HEK293 (cell line): Measurements from ENCODE around the gene UBE2D2.
A peak's percentile ranks its signal among the peaks of the same experiment; 100 is the strongest.
"Not testable (repeated sequence)": the region's sequence is repeated elsewhere in the genome, so short reads cannot be mapped to it uniquely, and the experiment has no call there.

Source experiments
- CTCF ChIA-PET: fragments of 350-600 bp; formaldehyde crosslinking; extraction: SDS; loops from one replicate; lab custom pipeline; 2021; ENCODE audit warnings: antibody characterized with exemption; lab: Yijun Ruan, JAX
- POLR2A ChIA-PET: fragments of 300-600 bp; formaldehyde crosslinking; extraction: SDS; loops from one replicate; lab custom pipeline; 2020; ENCODE audit warnings: antibody characterized with exemption, inconsistent platforms; lab: Yijun Ruan, JAX
- H3K27ac ChIP-seq: fragments of 200-500 bp; sonication (Bioruptor generic); 2 replicates; pipeline ENCODE4 v1.5.1; 2014; ENCODE audit warnings: low read depth, low read length, control low read depth, inconsistent platforms; ENCODE audit errors: extremely low read depth
- H3K36me3 ChIP-seq, 2 experiments: fragments of 200-500 bp in 1 of 2; sonication (Bioruptor generic) in 1 of 2; 1 replicate in 1 of 2; 2 replicates in 1 of 2; pipeline ENCODE4 v1.5.1; 2014 to 2017; ENCODE audit warnings: inconsistent platforms in 2 of 2, low read length in 2 of 2; ENCODE audit not compliant: control insufficient read depth in 2 of 2, insufficient read depth in 1 of 2
- H3K4me1 ChIP-seq: fragments of 200-500 bp; sonication (Bioruptor generic); 2 replicates; pipeline ENCODE4 v1.5.1; 2014; ENCODE audit warnings: mild to moderate bottlenecking, low read length, inconsistent platforms; ENCODE audit not compliant: control insufficient read depth, insufficient read depth
- H3K4me3 ChIP-seq: 2 replicates; pipeline ENCODE4 v1.5.1; 2011; ENCODE audit warnings: low read depth, mild to moderate bottlenecking, control low read depth, low read length, moderate library complexity
- H3K9me3 ChIP-seq: fragments of 200-500 bp; sonication (Bioruptor generic); 2 replicates; pipeline ENCODE4 v1.5.1; 2014; ENCODE audit warnings: low read depth, low read length, inconsistent platforms; ENCODE audit not compliant: control insufficient read depth, insufficient read depth
- PRDM1 ChIP-seq: fragments of 450-650 bp; formaldehyde crosslinking; IDR thresholded peaks from 2 replicates; pipeline ENCODE4; 2016; ENCODE audit warnings: missing biosample characterization, missing genetic modification characterization
- RBAK ChIP-seq: fragments of 450-650 bp; formaldehyde crosslinking; IDR thresholded peaks from 2 replicates; pipeline ENCODE4 v1.5.1; 2016; ENCODE audit warnings: missing biosample characterization, missing genetic modification characterization
- SP2 ChIP-seq: fragments of 450-650 bp; formaldehyde crosslinking; IDR thresholded peaks from 2 replicates; pipeline ENCODE4 v1.5.1; 2016; ENCODE audit warnings: missing biosample characterization, missing genetic modification characterization
- ZBTB11 ChIP-seq: fragments of 450-650 bp; formaldehyde crosslinking; conservative IDR thresholded peaks from 2 replicates; pipeline ENCODE4 v1.5.1; 2016; ENCODE audit warnings: low read depth, missing biosample characterization, missing genetic modification characterization
- ZNF121 ChIP-seq: fragments of 450-650 bp; formaldehyde crosslinking; IDR thresholded peaks from 2 replicates; pipeline ENCODE4 v1.5.1; 2016; ENCODE audit warnings: missing biosample characterization, missing genetic modification characterization
- ZNF132 ChIP-seq: fragments of 450-650 bp; formaldehyde crosslinking; IDR thresholded peaks from 2 replicates; pipeline ENCODE4 v1.5.1; 2017; ENCODE audit warnings: missing biosample characterization, missing genetic modification characterization, borderline replicate concordance
- ZNF221 ChIP-seq: fragments of 450-650 bp; formaldehyde crosslinking; IDR thresholded peaks from 2 replicates; pipeline ENCODE4 v1.5.1; 2017; ENCODE audit warnings: missing biosample characterization, missing genetic modification characterization, borderline replicate concordance
- ZNF248 ChIP-seq: fragments of 450-650 bp; formaldehyde crosslinking; IDR thresholded peaks from 2 replicates; pipeline ENCODE4 v1.5.1; 2017; ENCODE audit warnings: missing biosample characterization, missing genetic modification characterization
- ZNF341 ChIP-seq: fragments of 450-650 bp; formaldehyde crosslinking; IDR thresholded peaks from 2 replicates; pipeline ENCODE4; 2016; ENCODE audit warnings: low read depth, missing biosample characterization, missing genetic modification characterization
- ZNF362 ChIP-seq: fragments of 450-650 bp; formaldehyde crosslinking; IDR thresholded peaks from 2 replicates; pipeline ENCODE4 v1.5.1; 2016; ENCODE audit warnings: missing biosample characterization, missing genetic modification characterization
- ZNF366 ChIP-seq: fragments of 450-650 bp; formaldehyde crosslinking; conservative IDR thresholded peaks from 2 replicates; pipeline ENCODE4 v1.5.1; 2016; ENCODE audit warnings: missing biosample characterization, missing genetic modification characterization
- ZNF423 ChIP-seq: fragments of 450-650 bp; formaldehyde crosslinking; IDR thresholded peaks from 2 replicates; pipeline ENCODE4 v1.5.1; 2016; ENCODE audit warnings: missing biosample characterization, missing genetic modification characterization
- ZNF549 ChIP-seq: fragments of 450-650 bp; IDR thresholded peaks from 2 replicates; pipeline ENCODE4 v1.5.1; 2018; ENCODE audit warnings: missing biosample characterization, missing genetic modification characterization, mild to moderate bottlenecking, inconsistent platforms, moderate library complexity
- ZNF645 ChIP-seq: fragments of 450-650 bp; formaldehyde crosslinking; IDR thresholded peaks from 2 replicates; pipeline ENCODE4; 2016; ENCODE audit warnings: missing biosample characterization, missing genetic modification characterization

Gene UBE2D2

GRCh38 chr5:139611703-139612584, 50.8 kb downstream of the UBE2D2 start:
- no peak for TF ChIP-seq ZNF248 (tag by site-specific recombination)
- TF ChIP-seq ZNF645 (tag by site-specific recombination), result no peak
- 0 out of 2 replicates have a peak, but pooled peaks have one; percentile 24 for TF ChIP-seq ZNF423 (tag by site-specific recombination)
- Histone ChIP-seq H3K9me3 (no peaks in the 10 kb centered on the region), H3K36me3 (peaks cover 30 to 35% of the 10 kb centered on the region in 2 experiments; a peak in 2 of 3 replicates), H3K4me3 (no peak overlapping the region), H3K4me1 (no peaks in the 10 kb centered on the region), H3K27ac (no peak overlapping the region)
- ChIA-PET POLR2A (no interaction called here), CTCF (interaction anchor here (0.7 to 1.4 kb wide), 3 partner anchors 20 to 357 kb away, joined by 3 to 4 read pairs (median 3); no protein-coding TSS in a partner anchor)

GRCh38 chr5:139619861-139620260, 58.7 kb downstream of the UBE2D2 start:
- CTCF ChIA-PET, result no interaction called here
- POLR2A ChIA-PET, result interaction anchor here (0.5 kb wide), 1 partner anchor 43 kb away, joined by 3 read pairs; no protein-coding TSS in a partner anchor
- H3K9me3 ChIP-seq, result no peaks in the 10 kb centered on the region
- peaks cover 65 to 81% of the 10 kb centered on the region in 2 experiments for H3K36me3 ChIP-seq
- H3K27ac ChIP-seq, result no peak overlapping the region
- no peak overlapping the region for H3K4me3 ChIP-seq
- no peak for TF ChIP-seq SP2 (tag by site-specific recombination)
- TF ChIP-seq ZNF341 (tag by site-specific recombination), result peak; percentile 55
- no peaks in the 10 kb centered on the region for H3K4me1 ChIP-seq

GRCh38 chr5:139625398-139625797, 64.3 kb downstream of the UBE2D2 start:
- peaks cover 67 to 81% of the 10 kb centered on the region in 2 experiments for H3K36me3 ChIP-seq
- not testable (repeated sequence) for H3K9me3 ChIP-seq, H3K4me1 ChIP-seq, H3K27ac ChIP-seq, H3K4me3 ChIP-seq
- POLR2A ChIA-PET, result interaction anchor here (0.6 kb wide), 1 partner anchor 60 kb away, joined by 4 read pairs; no protein-coding TSS in a partner anchor
- 0 out of 2 replicates have a peak, but pooled peaks have one; percentile 19 for TF ChIP-seq ZNF121 (tag by site-specific recombination)
- CTCF ChIA-PET, result interaction anchor here (0.7 to 14.2 kb wide), 4 partner anchors 11 to 343 kb away, joined by 3 to 269 read pairs (median 4); no protein-coding TSS in a partner anchor

- CTCF ChIA-PET, result interaction anchor here (0.6 to 14.2 kb wide), 5 partner anchors 10 to 338 kb away, joined by 3 to 269 read pairs (median 37); no protein-coding TSS in a partner anchor
- POLR2A ChIA-PET, result no interaction called here
- peaks cover 22 to 55% of the 10 kb centered on the region in 2 experiments for H3K36me3 ChIP-seq
These were observed 69.7 kb downstream of the UBE2D2 start for GRCh38 chr5:139630855-139631254.

More at GRCh38 chr5:139630855-139631254, 69.7 kb downstream of the UBE2D2 start:
- Histone ChIP-seq H3K9me3 (no peaks in the 10 kb centered on the region), H3K4me1 (no peaks in the 10 kb centered on the region), H3K4me3 (no peak overlapping the region), H3K27ac (no peak overlapping the region)
- TF ChIP-seq ZNF362, result peak; percentile 90
- TF ChIP-seq PRDM1, result peak; percentile 100
- no peak for TF ChIP-seq ZNF221
- peak; percentile 76 for TF ChIP-seq ZNF366 (tag by site-specific recombination)
- TF ChIP-seq ZNF549, result no peak
- TF ChIP-seq RBAK (tag by site-specific recombination), result no peak
- no peak for TF ChIP-seq ZNF132 (tag by site-specific recombination)
- no peak for TF ChIP-seq ZBTB11 (tag by site-specific recombination)
